ENCODE measurements around the gene LCN12.

LCN12 gene

GRCh38 chr9:136958898-136959850, 7.1 kb downstream of the LCN12 start:
- DNase-seq (ENCODE audit: low read depth in 2 of 2), result no peak

- peak in 1 of 2 donors; percentile 37 for DNase-seq (ENCODE audit: low read depth in 2 of 2)
Observed at GRCh38 chr9:136960212-136960937, 8.3 kb downstream of the LCN12 start.

GRCh38 chr9:136960938-136961275, 8.8 kb downstream of the LCN12 start:
- no peak for DNase-seq (ENCODE audit: low read depth in 2 of 2)

GRCh38 chr9:136961279-136962065, 9.4 kb downstream of the LCN12 start:
- DNase-seq (ENCODE audit: low read depth in 2 of 2), result no peak

GRCh38 chr9:136962163-136962562, 10.1 kb downstream of the LCN12 start:
- DNase-seq (ENCODE audit: low read depth in 2 of 2), result no peak

GRCh38 chr9:136962701-136963248, 10.7 kb downstream of the LCN12 start:
- DNase-seq (ENCODE audit: low read depth in 2 of 2), result no peak

GRCh38 chr9:136963341-136963740, 11.3 kb downstream of the LCN12 start:
- no peak for DNase-seq (ENCODE audit: low read depth in 2 of 2)

GRCh38 chr9:136963751-136964150, 11.7 kb downstream of the LCN12 start:
- no peak for DNase-seq (ENCODE audit: low read depth in 2 of 2)

- no peak for DNase-seq (ENCODE audit: low read depth in 2 of 2)
Observed at GRCh38 chr9:136964171-136964689, 12.2 kb downstream of the LCN12 start.

GRCh38 chr9:136964833-136965422, 12.9 kb downstream of the LCN12 start:
- DNase-seq (ENCODE audit: low read depth in 2 of 2), result no peak

- no peak for DNase-seq (ENCODE audit: low read depth in 2 of 2)
Observed at GRCh38 chr9:136965771-136966484, 13.9 kb downstream of the LCN12 start.

- DNase-seq (ENCODE audit: low read depth in 2 of 2), result no peak
Observed at GRCh38 chr9:136968333-136969127, 16.5 kb downstream of the LCN12 start.

GRCh38 chr9:136969150-136969549, 17.1 kb downstream of the LCN12 start:
- no peak for DNase-seq (ENCODE audit: low read depth in 2 of 2)

GRCh38 chr9:136969774-136970173, 17.7 kb downstream of the LCN12 start:
- no peak for DNase-seq (ENCODE audit: low read depth in 2 of 2)

GRCh38 chr9:136970361-136970760, 18.3 kb downstream of the LCN12 start:
- DNase-seq (ENCODE audit: low read depth in 2 of 2), result no peak

- no peak for DNase-seq (ENCODE audit: low read depth in 2 of 2)
Observed at GRCh38 chr9:136971746-136972145, 19.7 kb downstream of the LCN12 start.

- DNase-seq (ENCODE audit: low read depth in 2 of 2), result no peak
Observed at GRCh38 chr9:136972335-136972734, 20.3 kb downstream of the LCN12 start.

- DNase-seq (ENCODE audit: low read depth in 2 of 2), result no peak
Observed at GRCh38 chr9:136972743-136973142, 20.7 kb downstream of the LCN12 start.

Measured in stimulated activated CD8-positive, alpha-beta memory T cell treated with anti-CD3 and anti-CD28 coated beads, Interleukin-7, amount 100 ng/mL, for 4 hours (primary cell).